B cell (primary cell): ENCODE measurements around the gene PDE3A. TPM values are rescaled to one million over a fixed set of nuclear protein-coding genes. Genes with fewer than 3 reads are reported as not detected.

Experiments
- ATAC-seq: fragments of 200-7000 bp; cut with Tn5 transposase; one replicate; pipeline ENCODE4 v1.10.0; 2021; ENCODE audit warnings: low read depth, mild to moderate bottlenecking, moderate number of reproducible peaks, moderate library complexity
- CTCF ChIA-PET: fragments of 350-600 bp; sonication (Branson Sonifier 250); formaldehyde crosslinking; loops from one replicate; lab custom pipeline; 2021; ENCODE audit warnings: antibody characterized with exemption, inconsistent platforms; lab: Charles Lee
- POLR2A ChIA-PET: fragments of 350-600 bp; sonication (Branson Sonifier 250); formaldehyde crosslinking; loops from one replicate; lab custom pipeline; 2021; ENCODE audit warnings: antibody characterized with exemption; lab: Charles Lee
- DNase-seq: peaks from one replicate; pipeline ENCODE4 v3.0.0; 2013
- H2AFZ ChIP-seq: 2 replicates; pipeline ENCODE4 v1.6.1; 2012; ENCODE audit warnings: mild to moderate bottlenecking, low read depth, low read length; ENCODE audit not compliant: insufficient read depth, poor library complexity, severe bottlenecking
- H3K27ac ChIP-seq, 2 donors: 1 replicate in 1 of 2; 2 replicates in 1 of 2; pipeline ENCODE4 v1.5.1; 2012 to 2013; ENCODE audit warnings: low read length in 2 of 2, mild to moderate bottlenecking in 2 of 2, moderate library complexity in 1 of 2
- H3K27me3 ChIP-seq, 4 experiments: fragments of 200-600 bp in 1 of 4; sonication (generic) in 1 of 4; replicated peaks in 1 of 4; 1 replicate in 2 of 4; 2 replicates in 2 of 4; pipeline versions ENCODE4 v1.6.1 to v1.7.0; 2013 to 2016; ENCODE audit warnings: low read length in 3 of 4, mild to moderate bottlenecking in 2 of 4, mixed read lengths in 1 of 4, moderate library complexity in 1 of 4; ENCODE audit not compliant: insufficient read depth in 4 of 4, control insufficient read depth in 3 of 4; ENCODE audit errors: control extremely low read depth in 1 of 4
- H3K36me3 ChIP-seq, 2 experiments: replicated peaks in 1 of 2; 1 replicate in 1 of 2; 2 replicates in 1 of 2; pipeline versions ENCODE4 v1.6.1 to v1.7.1; 2013; ENCODE audit warnings: low read length in 1 of 2; ENCODE audit not compliant: insufficient read depth in 2 of 2, control insufficient read depth in 1 of 2; ENCODE audit errors: control extremely low read depth in 1 of 2, extremely low read depth in 1 of 2
- H3K4me1 ChIP-seq, 2 donors: fragments of 200-600 bp in 1 of 2; sonication (generic) in 1 of 2; 1 replicate in 1 of 2; 2 replicates in 1 of 2; pipeline versions ENCODE4 v1.5.1 to v1.6.1; 2013 to 2017; ENCODE audit warnings: low read length in 2 of 2; ENCODE audit not compliant: control insufficient read depth in 2 of 2, insufficient read depth in 2 of 2
- H3K4me2 ChIP-seq: replicated peaks from 2 replicates; pipeline ENCODE3; 2012; ENCODE audit warnings: mild to moderate bottlenecking, low read depth, low read length; ENCODE audit not compliant: poor library complexity, severe bottlenecking
- H3K4me3 ChIP-seq, 5 experiments: fragments of 200-600 bp in 1 of 5; sonication (generic) in 1 of 5; 1 replicate in 3 of 5; 2 replicates in 2 of 5; pipeline versions ENCODE4 v1.5.1 to v1.7.0; 2011 to 2016; ENCODE audit warnings: low read length in 4 of 5, mild to moderate bottlenecking in 4 of 5, low read depth in 2 of 5, control low read depth in 1 of 5, moderate library complexity in 1 of 5; ENCODE audit not compliant: insufficient read depth in 1 of 5; ENCODE audit errors: control extremely low read depth in 1 of 5, extremely low read depth in 1 of 5
- H3K79me2 ChIP-seq: fragments of 200-600 bp; sonication (generic); one replicate; pipeline ENCODE4 v1.6.0; 2016; ENCODE audit warnings: low read length; ENCODE audit not compliant: control insufficient read depth, insufficient read depth
- H3K9ac ChIP-seq: fragments of 200-600 bp; sonication (generic); 2 replicates; pipeline ENCODE4 v1.6.1; 2017; ENCODE audit warnings: mild to moderate bottlenecking, low read length, moderate library complexity
- H3K9me3 ChIP-seq, 3 donors: one replicate each; pipeline versions ENCODE4 v1.6.1 to v1.7.1; 2013; ENCODE audit warnings: low read length in 2 of 3; ENCODE audit not compliant: control insufficient read depth in 2 of 3, insufficient read depth in 1 of 3; ENCODE audit errors: control extremely low read depth in 1 of 3
- H4K20me1 ChIP-seq: 2 replicates; pipeline ENCODE4 v1.6.0; 2012; ENCODE audit warnings: mild to moderate bottlenecking, low read length; ENCODE audit not compliant: insufficient read depth, control insufficient read depth, poor library complexity, severe bottlenecking
- H3K27ac Mint-ChIP-seq: one replicate; pipeline ENCODE4 v1.8.0; 2021; ENCODE audit warnings: mixed read lengths
- H3K27me3 Mint-ChIP-seq: one replicate; pipeline ENCODE4 v1.8.0; 2021; ENCODE audit warnings: mixed read lengths
- H3K4me1 Mint-ChIP-seq: one replicate; pipeline ENCODE4 v1.8.0; 2021; ENCODE audit warnings: mixed read lengths
- H3K4me3 Mint-ChIP-seq: one replicate; pipeline ENCODE4 v1.8.0; 2021; ENCODE audit warnings: mixed read lengths
- H3K9me3 Mint-ChIP-seq: one replicate; pipeline ENCODE4 v1.8.0; 2022; ENCODE audit warnings: mixed read lengths; ENCODE audit not compliant: insufficient read depth
- EZH2 ChIP-seq: IDR thresholded peaks from 2 replicates; pipeline ENCODE4 v1.6.1; 2012; ENCODE audit warnings: borderline replicate concordance, low read depth, mild to moderate bottlenecking, moderate library complexity, low read length; ENCODE audit not compliant: insufficient read depth, poor library complexity, severe bottlenecking
- WGBS: methylation state at CpG from one replicate; pipeline ENCODE4 v1.1.5; 2013; ENCODE audit warnings: missing lambda C conversion rate; ENCODE audit not compliant: insufficient coverage; 5-methylcytosine and 5-hydroxymethylcytosine counted together
- intact Hi-C: fragments of 100-400 bp; cut with micrococcal nuclease; formaldehyde crosslinking; loops from one replicate; pipeline ENCODE4 v1.10.0; 2022
- polyA plus RNA-seq: library from polyadenylated mRNA; depleted of rRNA; stranded (reverse); fragments of >200 nt; gene quantifications from 2 replicates; pipeline ENCODE4 v1.2.3, GENCODE V29; 2012
- total RNA-seq, 2 donors: library from RNA; stranded (reverse); fragments of 120-200 nt in 1 of 2; gene quantifications; 1 replicate in 1 of 2; 2 replicates in 1 of 2; pipeline versions ENCODE4 v1.2.3 to v1.2.4, GENCODE V29; 2013 to 2022
- TF ChIP-seq, protein P1 (sequence below): fragments of 200-600 bp; IDR thresholded peaks from one replicate; pipeline ENCODE4 v1.8.0; 2022; ENCODE audit warnings: antibody characterized with exemption, mild to moderate bottlenecking

PDE3A gene
- total and polyA plus RNA-seq, 2 donors (not counting 1 experiment from before 2014, with no cell fraction given): not detected

DNA sequence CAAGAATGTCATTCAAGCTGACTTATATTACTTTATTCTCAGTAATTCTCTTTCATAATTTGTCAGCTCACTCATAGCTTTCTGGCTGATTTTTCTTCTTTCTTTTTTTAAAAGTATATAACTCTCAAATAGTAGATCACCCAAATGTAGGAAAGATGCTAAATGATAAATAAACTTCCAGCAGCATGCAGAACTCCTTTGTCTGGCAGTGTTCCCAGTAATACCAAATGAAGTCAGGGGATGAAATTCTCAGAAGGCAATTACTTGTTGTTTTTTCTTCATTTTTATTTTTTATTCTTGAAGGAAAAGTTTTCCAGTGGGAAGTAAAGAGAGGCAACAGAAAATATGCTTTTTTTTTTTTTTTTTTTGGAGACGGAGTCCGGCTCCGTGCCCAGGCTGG lies 193.5 kb downstream of the PDE3A start:
- no peaks in the 10 kb centered on the region for H3K27me3 ChIP-seq
- CTCF ChIA-PET: no interaction called here
- no CpG with 5 or more reads among the region's 3 CpGs for WGBS

GRCh38 chr12:20567413-20567812 lies 199.1 kb downstream of the PDE3A start:
- no peaks in the 10 kb centered on the region for H3K36me3 ChIP-seq
- H3K27me3 ChIP-seq: no peaks in the 10 kb centered on the region
- Mint-ChIP-seq H3K27ac (no peak overlapping the region), H3K9me3 (no peaks in the 10 kb centered on the region), H3K4me3 (no peak overlapping the region), H3K27me3 (no peaks in the 10 kb centered on the region), H3K4me1 (no peaks in the 10 kb centered on the region)
- ATAC-seq (no peak), DNase-seq (no peak)
- H3K9ac ChIP-seq: no peak overlapping the region
- TF ChIP-seq, protein P1, sequence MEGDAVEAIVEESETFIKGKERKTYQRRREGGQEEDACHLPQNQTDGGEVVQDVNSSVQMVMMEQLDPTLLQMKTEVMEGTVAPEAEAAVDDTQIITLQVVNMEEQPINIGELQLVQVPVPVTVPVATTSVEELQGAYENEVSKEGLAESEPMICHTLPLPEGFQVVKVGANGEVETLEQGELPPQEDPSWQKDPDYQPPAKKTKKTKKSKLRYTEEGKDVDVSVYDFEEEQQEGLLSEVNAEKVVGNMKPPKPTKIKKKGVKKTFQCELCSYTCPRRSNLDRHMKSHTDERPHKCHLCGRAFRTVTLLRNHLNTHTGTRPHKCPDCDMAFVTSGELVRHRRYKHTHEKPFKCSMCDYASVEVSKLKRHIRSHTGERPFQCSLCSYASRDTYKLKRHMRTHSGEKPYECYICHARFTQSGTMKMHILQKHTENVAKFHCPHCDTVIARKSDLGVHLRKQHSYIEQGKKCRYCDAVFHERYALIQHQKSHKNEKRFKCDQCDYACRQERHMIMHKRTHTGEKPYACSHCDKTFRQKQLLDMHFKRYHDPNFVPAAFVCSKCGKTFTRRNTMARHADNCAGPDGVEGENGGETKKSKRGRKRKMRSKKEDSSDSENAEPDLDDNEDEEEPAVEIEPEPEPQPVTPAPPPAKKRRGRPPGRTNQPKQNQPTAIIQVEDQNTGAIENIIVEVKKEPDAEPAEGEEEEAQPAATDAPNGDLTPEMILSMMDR: no peak
- TF ChIP-seq EZH2: no peak
- H3K4me1 ChIP-seq: no peaks in the 10 kb centered on the region
- CTCF ChIA-PET: no interaction called here
- POLR2A ChIA-PET: no interaction called here
- H3K79me2 ChIP-seq: no peaks in the 10 kb centered on the region
- H2AFZ ChIP-seq: no peak overlapping the region
- no peaks in the 10 kb centered on the region for H4K20me1 ChIP-seq
- intact Hi-C loops: no loop called here
- H3K27ac ChIP-seq: no peak overlapping the region
- no peak overlapping the region for H3K4me2 ChIP-seq
- no peaks in the 10 kb centered on the region for H3K9me3 ChIP-seq
- no peak overlapping the region for H3K4me3 ChIP-seq

More for the DNA sequence above, 193.5 kb downstream of the PDE3A start:
- no peak overlapping the region for H3K4me3 ChIP-seq
- H3K79me2 ChIP-seq: no peaks in the 10 kb centered on the region
- H3K27ac ChIP-seq: no peak overlapping the region
- ATAC-seq: no peak
- H3K4me1 ChIP-seq: no peaks in the 10 kb centered on the region
- no peak overlapping the region for H3K4me2 ChIP-seq
- Mint-ChIP-seq H3K4me1 (no peaks in the 10 kb centered on the region), H3K9me3 (no peaks in the 10 kb centered on the region), H3K4me3 (no peak overlapping the region), H3K27ac (no peak overlapping the region), H3K27me3 (no peaks in the 10 kb centered on the region)
- no peak for DNase-seq
- TF ChIP-seq, protein P1: no peak
- TF ChIP-seq EZH2: no peak
- POLR2A ChIA-PET: no interaction called here
- H2AFZ ChIP-seq: no peak overlapping the region
- H3K36me3 ChIP-seq: no peaks in the 10 kb centered on the region
- no peaks in the 10 kb centered on the region for H4K20me1 ChIP-seq
- no peaks in the 10 kb centered on the region for H3K9me3 ChIP-seq
- no peak overlapping the region for H3K9ac ChIP-seq
- intact Hi-C loops: no loop called here
